ENCODE results near the gene STAC3.

Gene STAC3

DNA sequence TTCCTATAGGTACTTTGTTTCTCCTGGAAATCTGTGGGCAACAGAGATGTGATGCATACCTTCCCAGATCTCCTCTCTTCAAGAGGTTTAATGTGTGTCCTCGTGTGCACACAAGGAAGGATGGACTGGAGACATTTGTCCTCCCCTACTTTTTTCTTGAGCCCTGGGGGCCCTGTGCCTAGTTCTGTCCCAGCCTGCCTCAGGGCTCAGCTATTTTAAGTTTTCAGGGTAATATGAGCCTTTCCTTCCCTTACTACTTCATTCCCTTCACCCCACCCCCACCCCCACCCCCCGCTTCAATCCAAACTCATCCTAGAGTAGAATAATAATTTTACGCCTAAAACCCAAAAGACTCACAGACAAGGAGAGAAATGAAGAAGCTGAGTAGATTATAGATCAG is 446 bp downstream of the STAC3 start:
- no peak for DNase-seq (ENCODE audit: low read depth)
- TF ChIP-seq, protein P1, sequence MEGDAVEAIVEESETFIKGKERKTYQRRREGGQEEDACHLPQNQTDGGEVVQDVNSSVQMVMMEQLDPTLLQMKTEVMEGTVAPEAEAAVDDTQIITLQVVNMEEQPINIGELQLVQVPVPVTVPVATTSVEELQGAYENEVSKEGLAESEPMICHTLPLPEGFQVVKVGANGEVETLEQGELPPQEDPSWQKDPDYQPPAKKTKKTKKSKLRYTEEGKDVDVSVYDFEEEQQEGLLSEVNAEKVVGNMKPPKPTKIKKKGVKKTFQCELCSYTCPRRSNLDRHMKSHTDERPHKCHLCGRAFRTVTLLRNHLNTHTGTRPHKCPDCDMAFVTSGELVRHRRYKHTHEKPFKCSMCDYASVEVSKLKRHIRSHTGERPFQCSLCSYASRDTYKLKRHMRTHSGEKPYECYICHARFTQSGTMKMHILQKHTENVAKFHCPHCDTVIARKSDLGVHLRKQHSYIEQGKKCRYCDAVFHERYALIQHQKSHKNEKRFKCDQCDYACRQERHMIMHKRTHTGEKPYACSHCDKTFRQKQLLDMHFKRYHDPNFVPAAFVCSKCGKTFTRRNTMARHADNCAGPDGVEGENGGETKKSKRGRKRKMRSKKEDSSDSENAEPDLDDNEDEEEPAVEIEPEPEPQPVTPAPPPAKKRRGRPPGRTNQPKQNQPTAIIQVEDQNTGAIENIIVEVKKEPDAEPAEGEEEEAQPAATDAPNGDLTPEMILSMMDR (conservative IDR thresholded peaks at IDR 0.05; ENCODE audit: low read depth, low read length) = no peak
- no peak overlapping the region for H3K4me3 ChIP-seq (ENCODE audit: low read depth, low read length)

DNA sequence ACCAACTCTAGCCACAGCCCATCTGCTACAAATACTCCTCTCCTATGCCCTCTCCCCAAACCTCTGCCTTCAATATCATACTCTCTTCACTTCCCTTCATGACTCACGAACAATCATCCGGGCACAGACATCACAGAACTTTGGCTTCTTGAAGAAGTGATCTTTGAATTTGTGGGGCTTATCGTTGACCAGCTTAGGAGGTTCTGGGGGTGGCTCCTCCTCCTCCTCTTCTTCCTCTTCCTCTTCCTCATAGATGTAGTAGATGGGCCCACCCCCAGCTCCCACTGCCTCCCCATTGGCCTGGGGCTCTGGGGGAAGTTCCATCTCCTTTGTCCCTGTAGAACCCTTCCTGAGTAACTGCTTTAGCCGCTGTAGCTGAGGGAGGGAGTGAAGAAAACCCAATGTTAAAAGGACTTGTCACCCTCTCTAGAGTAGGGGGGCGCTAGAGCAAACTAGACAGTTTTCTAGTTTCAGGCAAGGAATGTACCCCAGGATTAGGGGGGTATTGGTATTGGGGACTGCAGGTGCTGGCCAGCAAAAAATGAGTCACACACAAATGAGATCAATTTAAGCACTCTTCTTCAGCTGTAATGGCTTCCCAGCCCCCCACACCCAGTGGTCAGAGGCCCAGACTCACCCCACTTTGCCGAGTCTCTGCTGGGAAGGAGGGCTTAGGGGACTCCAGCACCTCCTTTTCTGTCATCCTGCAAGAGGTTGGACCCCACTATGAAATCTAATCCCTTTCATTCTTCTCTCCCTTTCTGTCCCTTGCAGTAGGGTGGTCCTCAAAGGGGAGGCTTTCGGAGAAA is 1.8 kb downstream of the STAC3 start:
- H3K4me3 ChIP-seq (ENCODE audit: low read depth, low read length) = no peak overlapping the region
- DNase-seq (ENCODE audit: low read depth) = no peak
- TF ChIP-seq, protein P1 (conservative IDR thresholded peaks at IDR 0.05; ENCODE audit: low read depth, low read length) = no peak

DNA sequence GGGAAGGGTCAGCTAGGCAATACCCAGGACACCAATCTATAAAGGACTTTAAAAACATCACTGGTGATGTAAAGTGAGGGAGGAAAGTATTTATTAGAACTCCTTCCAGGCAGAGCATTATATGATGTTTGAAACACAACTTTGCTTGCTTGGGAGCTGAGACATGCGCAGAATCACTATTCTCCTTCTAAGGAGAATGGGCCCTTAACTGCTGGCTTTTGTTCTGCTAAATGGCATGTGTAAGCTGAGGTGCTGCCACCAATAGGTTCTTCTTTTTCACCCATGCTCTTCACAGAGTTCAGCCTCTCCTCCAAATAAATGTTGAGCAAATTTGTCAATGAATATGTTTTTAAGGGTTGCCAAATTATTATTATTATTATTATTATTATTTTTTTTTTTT is 3.9 kb downstream of the STAC3 start:
- TF ChIP-seq, protein P1 (conservative IDR thresholded peaks at IDR 0.05; ENCODE audit: low read depth, low read length) = no peak
- no peak for DNase-seq (ENCODE audit: low read depth)
- no peak overlapping the region for H3K4me3 ChIP-seq (ENCODE audit: low read depth, low read length)

DNA sequence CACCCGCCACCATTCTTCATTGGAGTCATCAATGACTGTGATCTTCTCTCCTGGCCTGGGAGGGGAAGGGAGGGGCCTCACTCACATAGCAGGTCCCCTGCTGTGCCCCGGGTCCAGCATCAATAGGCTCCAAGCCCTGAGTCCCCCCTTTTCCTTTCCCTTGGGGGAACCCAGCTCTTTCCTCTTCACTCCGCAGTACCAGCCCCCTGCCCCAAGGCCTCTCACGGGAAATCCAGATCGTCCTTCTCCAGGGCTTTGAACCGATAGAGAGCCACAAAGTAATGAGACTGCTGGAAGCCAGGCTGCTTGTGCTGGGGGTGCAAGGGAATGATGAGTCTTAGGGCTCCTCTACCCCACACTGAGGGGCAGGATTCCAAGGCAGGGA is 6.7 kb downstream of the STAC3 start:
- no peak for DNase-seq (ENCODE audit: low read depth)
- TF ChIP-seq, protein P1 (conservative IDR thresholded peaks at IDR 0.05; ENCODE audit: low read depth, low read length) = no peak
- no peak overlapping the region for H3K4me3 ChIP-seq (ENCODE audit: low read depth, low read length)

DNA sequence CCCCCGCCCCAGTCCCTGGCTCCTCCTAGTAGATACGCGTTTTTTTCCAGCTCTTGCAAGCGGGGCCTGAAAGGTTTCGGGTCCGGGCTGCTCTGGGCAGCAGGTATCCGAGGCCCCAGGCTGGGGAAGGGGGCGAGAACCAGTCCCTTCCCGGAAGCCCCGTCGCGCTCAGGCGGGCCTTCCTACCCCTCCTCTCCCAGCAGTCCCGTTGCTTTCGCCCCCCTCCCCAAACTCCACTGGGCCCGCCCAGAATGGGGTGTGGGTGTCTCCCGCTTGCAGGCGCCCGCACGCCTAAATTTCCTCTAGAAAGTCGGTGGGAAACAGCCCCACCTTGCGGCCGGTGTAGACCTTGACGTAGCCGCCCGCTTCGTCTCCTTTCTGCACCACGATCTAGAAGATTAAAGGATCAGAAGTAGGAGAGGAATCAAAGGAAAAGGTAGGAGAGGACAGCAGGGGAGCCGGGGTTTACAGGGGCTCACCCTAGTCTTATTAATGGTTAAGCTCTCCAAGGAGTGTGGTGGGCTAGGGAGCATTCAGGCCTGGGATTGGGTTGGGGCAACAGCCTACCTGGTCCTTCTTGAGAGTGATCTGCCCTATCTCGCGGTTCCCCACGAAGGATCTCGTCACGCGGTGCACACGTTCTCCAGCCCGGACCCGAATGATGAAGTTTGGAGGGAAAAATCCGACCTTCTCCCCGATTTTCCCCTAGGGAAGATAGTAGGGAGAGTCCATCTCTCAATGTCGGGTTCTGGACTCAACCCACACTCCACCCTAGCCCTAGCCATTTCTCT is 7.3 kb downstream of the STAC3 start:
- DNase-seq (ENCODE audit: low read depth) = peak; percentile 73
- TF ChIP-seq, protein P1 (conservative IDR thresholded peaks at IDR 0.05; ENCODE audit: low read depth, low read length) = peak; percentile 79
- H3K4me3 ChIP-seq (ENCODE audit: low read depth, low read length) = peak overlapping the region; percentile 30

DNA sequence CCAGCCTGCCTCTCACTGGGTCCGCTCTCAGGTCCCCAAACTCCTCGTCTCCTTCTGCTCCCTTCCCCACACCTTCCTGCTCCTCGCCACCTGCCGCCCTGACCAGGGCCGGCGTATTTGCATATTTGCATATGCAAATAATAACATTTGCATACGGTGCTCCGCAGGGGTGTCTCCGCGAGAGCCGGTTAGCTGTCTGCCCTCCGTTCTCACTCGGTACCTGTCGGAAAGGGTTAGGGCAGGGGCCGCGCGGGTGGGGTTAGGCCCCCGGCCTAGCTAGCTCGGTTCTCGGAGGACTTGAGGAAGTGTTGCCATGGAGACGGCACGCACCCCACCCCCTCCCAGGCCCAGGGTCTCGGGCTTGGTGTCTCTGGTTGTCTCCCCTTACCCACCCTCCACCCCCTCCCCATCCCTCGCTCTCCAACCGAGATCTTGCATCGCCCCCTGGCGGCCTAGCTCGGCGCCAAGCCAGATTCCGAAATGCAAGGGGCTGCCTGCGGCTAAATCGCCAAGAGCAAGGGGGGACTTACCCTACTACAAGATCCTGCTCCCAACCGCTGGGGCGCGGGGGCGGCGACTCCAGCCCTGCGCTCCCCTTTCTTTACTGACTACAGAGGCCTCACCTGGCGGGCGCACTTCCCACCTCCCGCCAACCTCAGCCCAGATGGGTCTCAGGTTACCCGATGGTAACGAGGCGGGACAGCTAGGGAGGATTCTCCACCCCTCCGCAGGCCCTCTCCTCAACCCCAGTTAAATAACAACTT is 8.1 kb downstream of the STAC3 start:
- H3K4me3 ChIP-seq (ENCODE audit: low read depth, low read length) = peak overlapping the region; percentile 17
- peak; percentile 52 for DNase-seq (ENCODE audit: low read depth)
- TF ChIP-seq, protein P1 (conservative IDR thresholded peaks at IDR 0.05; ENCODE audit: low read depth, low read length) = peak; percentile 73

Data from choroid plexus epithelial cell (primary cell).